OCI-LY7 (cell line): ENCODE data around the gene ZNF764.

Source experiments
- EZH2phosphoT487 ChIP-seq: fragments of 200-600 bp; sonication (generic); IDR thresholded peaks from 2 replicates; pipeline ENCODE4 v1.6.1; 2018; ENCODE audit warnings: low read depth, borderline replicate concordance, mild to moderate bottlenecking, mixed run types, antibody characterized with exemption, low read length, moderate library complexity, mixed read lengths
- TF ChIP-seq, protein P1 (sequence below): fragments of 200-600 bp; sonication (generic); conservative IDR thresholded peaks from 2 replicates; pipeline ENCODE4 v1.5.1; 2014; ENCODE audit warnings: mild to moderate bottlenecking, antibody characterized with exemption, low read length, moderate library complexity, mixed read lengths

DNA sequence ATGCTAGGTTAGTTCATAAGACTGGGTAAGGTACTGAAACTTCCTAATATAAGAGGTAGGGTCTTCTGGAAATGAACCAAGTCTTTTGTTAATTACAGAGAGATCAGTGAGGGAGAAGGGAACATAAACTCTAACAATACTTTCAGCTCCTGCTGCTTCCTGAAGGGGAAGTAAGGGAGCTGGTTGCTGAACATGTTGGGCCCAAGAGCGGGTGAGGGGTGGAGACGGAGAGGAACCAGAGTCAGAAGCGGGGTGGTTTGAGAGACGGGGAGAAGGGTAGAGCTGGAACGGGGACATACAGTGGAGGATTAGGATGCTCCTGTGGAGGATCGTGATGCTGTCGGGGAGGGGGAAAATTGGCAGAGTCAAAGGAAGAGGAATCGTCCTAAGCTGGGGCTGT is 12.1 kb downstream of the ZNF764 start:
- TF ChIP-seq, protein P1, sequence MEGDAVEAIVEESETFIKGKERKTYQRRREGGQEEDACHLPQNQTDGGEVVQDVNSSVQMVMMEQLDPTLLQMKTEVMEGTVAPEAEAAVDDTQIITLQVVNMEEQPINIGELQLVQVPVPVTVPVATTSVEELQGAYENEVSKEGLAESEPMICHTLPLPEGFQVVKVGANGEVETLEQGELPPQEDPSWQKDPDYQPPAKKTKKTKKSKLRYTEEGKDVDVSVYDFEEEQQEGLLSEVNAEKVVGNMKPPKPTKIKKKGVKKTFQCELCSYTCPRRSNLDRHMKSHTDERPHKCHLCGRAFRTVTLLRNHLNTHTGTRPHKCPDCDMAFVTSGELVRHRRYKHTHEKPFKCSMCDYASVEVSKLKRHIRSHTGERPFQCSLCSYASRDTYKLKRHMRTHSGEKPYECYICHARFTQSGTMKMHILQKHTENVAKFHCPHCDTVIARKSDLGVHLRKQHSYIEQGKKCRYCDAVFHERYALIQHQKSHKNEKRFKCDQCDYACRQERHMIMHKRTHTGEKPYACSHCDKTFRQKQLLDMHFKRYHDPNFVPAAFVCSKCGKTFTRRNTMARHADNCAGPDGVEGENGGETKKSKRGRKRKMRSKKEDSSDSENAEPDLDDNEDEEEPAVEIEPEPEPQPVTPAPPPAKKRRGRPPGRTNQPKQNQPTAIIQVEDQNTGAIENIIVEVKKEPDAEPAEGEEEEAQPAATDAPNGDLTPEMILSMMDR, result no peak
- no peak for TF ChIP-seq EZH2phosphoT487
